ENCODE data around the gene GPR35. TPM values are rescaled to one million over a fixed set of nuclear protein-coding genes. Genes with fewer than 3 reads are reported as not detected.
A peak's percentile ranks its signal among the peaks of the same experiment; 100 is the strongest.
"Not testable (repeated sequence)": the region's sequence is repeated elsewhere in the genome, so short reads cannot be mapped to it uniquely, and the experiment has no call there.

The GPR35 gene
- total RNA-seq, 4 donors from 2014 or later, result 1.8 to 4.0 (median 2.2) TPM

- intact Hi-C loops (cut with DNase I), result no loop called here
- Histone ChIP-seq H3K27ac (replicated peaks in 1 of 4) (no peak overlapping the region), H3K4me3 (no peak overlapping the region), H3K27me3 (peaks cover 0 to 92% (median 5%) of the 10 kb centered on the region in 4 donors), H3K36me3 (no peaks in the 10 kb centered on the region), H3K9me3 (peaks cover 0 to 7% (median 0%) of the 10 kb centered on the region in 4 donors), H3K4me1 (no peaks in the 10 kb centered on the region)
- peak; percentile 39 for DNase-seq (ENCODE audit: extremely low spot score)
- WGBS, result 53% methylated on average over 7 of the region's 7 CpGs
- no peak for TF ChIP-seq POLR2A (IDR thresholded peaks at IDR 0.05; ENCODE audit: low read depth)
- no peak for TF ChIP-seq CTCF (IDR thresholded peaks at IDR 0.05)
- TF ChIP-seq POLR2AphosphoS5 (IDR thresholded peaks at IDR 0.05), result no peak
These were observed 24.1 kb downstream of the GPR35 start for GRCh38 chr2:240649331-240649730.

DNA sequence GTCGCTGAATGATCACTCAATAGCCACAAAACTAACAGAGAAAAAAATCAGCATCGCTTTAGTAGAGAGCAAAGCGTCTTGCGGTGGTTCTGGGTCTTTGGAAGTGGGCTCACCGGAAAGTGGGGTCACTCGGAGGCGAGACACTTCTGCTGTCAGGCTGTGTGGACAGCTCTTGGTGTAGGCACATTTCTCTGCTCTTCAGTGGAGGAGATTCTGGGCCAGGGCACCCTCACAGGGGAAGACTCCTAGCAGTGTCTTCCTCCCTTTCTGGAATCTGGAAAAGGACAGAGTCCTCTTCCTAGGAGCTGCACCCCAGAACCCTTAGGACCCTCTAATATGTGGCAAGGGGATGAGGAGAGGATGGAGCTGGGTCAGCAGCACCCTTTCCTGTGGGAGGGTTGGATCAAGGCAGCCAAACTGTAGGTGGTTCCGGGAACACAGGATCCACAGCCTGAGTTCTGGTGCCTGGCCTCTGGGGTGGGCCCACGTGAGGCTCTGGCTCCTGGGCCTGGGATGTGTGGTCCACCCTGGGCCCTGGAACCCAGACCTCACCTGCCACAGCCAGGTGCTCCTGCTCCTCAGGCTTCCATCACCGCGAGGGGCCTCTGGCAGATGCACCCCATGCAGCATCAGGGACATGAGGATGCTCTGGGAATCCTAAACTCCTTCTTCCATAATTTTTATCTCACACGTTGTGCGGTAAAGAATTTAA is 25.1 kb downstream of the GPR35 start:
- no peaks in the 10 kb centered on the region for H3K36me3 ChIP-seq
- peaks cover 0 to 90% (median 5%) of the 10 kb centered on the region in 4 donors for H3K27me3 ChIP-seq
- no peak for TF ChIP-seq POLR2AphosphoS5 (IDR thresholded peaks at IDR 0.05)
- no peak for TF ChIP-seq EP300 (IDR thresholded peaks at IDR 0.05)
- TF ChIP-seq CTCF (IDR thresholded peaks at IDR 0.05), result no peak
- TF ChIP-seq POLR2A (IDR thresholded peaks at IDR 0.05; ENCODE audit: low read depth), result no peak
- H3K4me1 ChIP-seq, result no peaks in the 10 kb centered on the region
- WGBS, result 92% methylated on average over 12 of the region's 13 CpGs
- no peak overlapping the region for H3K27ac ChIP-seq (replicated peaks in 1 of 4)
- H3K4me3 ChIP-seq, result no peak overlapping the region
- intact Hi-C loops (cut with DNase I), result no loop called here
- H3K9me3 ChIP-seq, result peaks cover 0 to 7% (median 0%) of the 10 kb centered on the region in 4 donors
- DNase-seq (ENCODE audit: extremely low spot score), result peak; percentile 68

DNA sequence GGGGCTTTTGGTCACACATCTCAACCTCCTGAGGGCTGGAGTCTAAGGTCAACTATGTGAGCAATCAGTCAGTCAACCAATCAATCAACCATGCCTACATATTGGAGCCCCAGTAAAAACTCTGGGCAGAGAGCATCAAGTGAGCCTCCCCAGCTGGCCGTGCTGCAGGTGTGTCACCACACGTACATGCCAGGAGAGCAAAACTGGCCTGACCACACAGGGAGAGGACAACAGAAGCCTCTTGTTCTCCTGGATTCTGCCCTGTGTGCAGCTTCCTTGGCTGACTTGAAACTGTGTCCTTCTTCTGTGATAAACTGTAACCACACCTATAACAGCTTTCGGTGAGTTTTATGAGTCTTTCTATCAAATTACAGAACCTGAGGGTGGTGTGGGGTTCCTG is 25.9 kb downstream of the GPR35 start:
- Histone ChIP-seq H3K27ac (replicated peaks in 1 of 4) (no peak overlapping the region), H3K36me3 (no peaks in the 10 kb centered on the region), H3K4me3 (no peak overlapping the region), H3K4me1 (no peaks in the 10 kb centered on the region), H3K9me3 (peaks cover 0 to 7% (median 0%) of the 10 kb centered on the region in 4 donors), H3K27me3 (peaks cover 0 to 90% (median 5%) of the 10 kb centered on the region in 4 donors)
- DNase-seq (ENCODE audit: extremely low spot score), result peak; percentile 82
- TF ChIP-seq CTCF (IDR thresholded peaks at IDR 0.05), result no peak
- intact Hi-C loops (cut with DNase I), result no loop called here
- WGBS, result 67% methylated on average over 3 of the region's 3 CpGs

GRCh38 chr2:240655931-240656886 is 30.9 kb downstream of the GPR35 start:
- WGBS, result 81% methylated on average over 10 of the region's 10 CpGs
- intact Hi-C loops (cut with DNase I), result no loop called here
- Histone ChIP-seq H3K36me3 (no peaks in the 10 kb centered on the region), H3K9me3 (peaks cover 0 to 5% (median 0%) of the 10 kb centered on the region in 4 donors), H3K27ac (replicated peaks in 1 of 4) (no peak overlapping the region), H3K4me3 (no peak overlapping the region), H3K4me1 (no peaks in the 10 kb centered on the region), H3K27me3 (peaks cover 0 to 63% (median 2%) of the 10 kb centered on the region in 4 donors)
- peak; percentile 90 for DNase-seq (ENCODE audit: extremely low spot score)
- TF ChIP-seq POLR2A (IDR thresholded peaks at IDR 0.05; ENCODE audit: low read depth) (no peak), CTCF (IDR thresholded peaks at IDR 0.05) (no peak), POLR2AphosphoS5 (IDR thresholded peaks at IDR 0.05) (no peak), EP300 (IDR thresholded peaks at IDR 0.05) (no peak)

GRCh38 chr2:240659883-240660282 is 34.6 kb downstream of the GPR35 start:
- H3K27ac ChIP-seq (replicated peaks in 1 of 4); H3K4me3 ChIP-seq; H3K4me1 ChIP-seq; H3K36me3 ChIP-seq; intact Hi-C loops (cut with DNase I): not testable (repeated sequence)
- WGBS, result 86% methylated on average over 7 of the region's 7 CpGs
- DNase-seq (ENCODE audit: extremely low spot score), result peak; percentile 62
- Histone ChIP-seq H3K9me3 (peaks cover 0 to 12% (median 7%) of the 10 kb centered on the region in 4 donors), H3K27me3 (peaks cover 0 to 51% (median 0%) of the 10 kb centered on the region in 4 donors)
